ENCODE results near the gene INVS.

DNA sequence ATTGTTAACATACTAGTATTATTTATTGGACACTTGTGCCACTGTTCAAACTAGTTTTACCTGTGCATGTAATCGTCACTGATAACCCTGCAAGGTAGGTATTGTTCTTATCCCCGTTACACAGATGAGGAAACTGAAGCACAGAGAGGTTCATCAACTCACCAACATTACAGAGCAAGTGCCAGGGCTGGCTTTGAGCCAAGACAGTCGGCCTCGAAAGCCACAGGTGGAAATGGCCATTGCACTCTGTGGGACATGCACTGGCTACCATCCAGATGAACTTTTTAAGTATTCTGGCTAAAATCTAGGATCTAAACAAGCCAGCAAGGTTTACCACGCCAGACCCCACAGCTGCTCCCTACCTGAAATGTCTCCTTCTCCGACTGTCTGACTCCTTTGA, 195.8 kb downstream of the INVS start:
- TF ChIP-seq EZH2phosphoT487 (IDR thresholded peaks at IDR 0.05; ENCODE audit: insufficient read depth, low read depth) = no peak
- TF ChIP-seq EZH2 (IDR thresholded peaks at IDR 0.05; ENCODE audit: insufficient read depth, poor library complexity, severe bottlenecking) = no peak

Data from GM23248 (cell line).